T1000 (cell line): ENCODE results near the gene FKBP10.
"Not testable (repeated sequence)": the region's sequence is repeated elsewhere in the genome, so short reads cannot be mapped to it uniquely, and the experiment has no call there.

Experiments
- DNase-seq: peaks from one replicate; lab custom pipeline; 2025; ENCODE audit warnings: mixed read lengths; lab: John Stamatoyannopoulos, UW

Gene FKBP10

DNA sequence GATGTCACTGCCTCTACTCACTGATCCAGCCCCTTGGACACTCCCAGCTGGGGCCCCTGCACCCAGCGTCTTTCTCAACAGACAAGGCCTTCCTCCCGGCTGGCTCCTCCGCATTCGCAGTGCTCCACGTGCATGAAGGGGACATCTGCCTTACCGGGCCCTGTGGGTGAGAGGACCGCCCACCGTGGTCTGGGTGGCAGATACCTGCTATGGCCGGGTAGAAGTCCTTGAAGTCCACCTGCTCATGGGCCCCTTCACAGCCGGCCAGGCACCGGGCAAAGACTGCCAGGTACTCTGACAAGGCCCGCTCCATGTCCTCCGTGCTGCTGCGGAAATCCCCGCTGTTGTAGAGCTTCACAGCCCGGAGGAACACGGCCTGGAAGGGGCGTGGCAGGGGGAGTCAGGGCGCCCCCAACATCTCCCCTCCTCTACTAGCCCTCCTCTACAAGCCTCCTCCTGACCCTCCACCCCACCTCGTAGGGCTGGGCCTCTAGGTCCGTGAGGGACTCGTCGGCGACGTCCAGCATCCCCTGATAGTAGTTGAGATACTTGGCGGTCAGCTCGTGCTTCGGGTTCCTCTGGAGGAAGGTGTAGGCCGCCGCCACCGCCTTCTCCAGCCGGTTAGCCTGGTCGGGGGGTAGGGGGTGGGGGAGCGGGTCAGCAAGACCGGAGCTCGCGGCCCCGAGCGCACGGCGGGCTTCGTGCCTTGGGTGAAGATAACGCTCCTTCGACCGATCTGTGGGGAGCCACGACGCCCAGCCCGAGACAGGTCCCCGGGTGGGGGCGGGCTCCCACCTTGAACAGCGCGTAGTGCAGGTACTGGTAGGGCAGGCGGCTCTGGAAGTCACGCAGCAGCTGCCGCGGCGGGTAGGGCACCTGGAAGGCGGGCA is 1.9 kb upstream of the FKBP10 start:
- DNase-seq, result no peak

DNA sequence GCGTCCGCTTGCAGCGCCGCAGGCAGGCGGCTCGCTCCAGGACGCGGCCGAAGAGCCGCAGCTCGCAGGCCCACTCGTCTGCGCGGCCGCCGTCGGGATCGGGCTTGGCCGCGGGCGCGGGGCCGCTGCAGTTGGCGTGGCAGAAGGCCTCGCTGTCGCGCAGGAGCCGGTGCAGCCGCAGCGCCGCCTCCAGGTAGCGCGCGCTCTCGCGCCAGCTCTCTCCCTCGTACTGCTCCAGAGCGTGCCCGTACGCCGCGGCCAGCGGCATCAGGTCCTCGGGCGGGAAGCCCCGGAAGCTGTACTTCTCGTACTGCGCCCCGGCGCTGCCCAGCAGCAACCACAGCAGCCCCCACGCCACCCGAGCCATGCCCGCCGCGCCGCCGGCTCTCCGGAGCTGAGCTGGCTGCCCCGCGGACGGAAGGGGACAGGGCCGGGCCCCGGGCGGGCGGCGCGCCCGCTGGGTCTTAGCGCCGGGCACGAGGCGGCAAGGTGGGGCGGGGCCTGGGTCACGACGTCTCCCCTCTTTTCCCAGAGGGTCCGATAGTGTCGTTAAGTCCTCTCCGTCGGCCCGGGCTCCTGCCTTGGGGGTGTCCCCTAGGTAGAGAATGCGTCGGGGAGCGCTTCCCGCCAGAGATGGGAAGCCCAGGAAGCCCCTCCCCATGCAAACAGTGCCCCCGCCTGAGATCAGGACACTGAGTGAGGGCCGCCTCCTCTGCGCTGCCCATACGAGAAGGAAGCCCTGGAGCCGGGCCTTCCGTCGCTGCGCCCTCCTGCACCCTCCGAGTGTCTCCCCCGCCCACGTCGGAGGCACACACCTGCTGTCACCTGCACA is 1.0 kb upstream of the FKBP10 start, which contains the start of gene P3H4:
TSS of gene P3H4 (minus strand) at position 401 of the 832 bp plus-strand sequence. CDS start at position 367, 34 bp downstream.
- DNase-seq, result peak; percentile 86

DNA sequence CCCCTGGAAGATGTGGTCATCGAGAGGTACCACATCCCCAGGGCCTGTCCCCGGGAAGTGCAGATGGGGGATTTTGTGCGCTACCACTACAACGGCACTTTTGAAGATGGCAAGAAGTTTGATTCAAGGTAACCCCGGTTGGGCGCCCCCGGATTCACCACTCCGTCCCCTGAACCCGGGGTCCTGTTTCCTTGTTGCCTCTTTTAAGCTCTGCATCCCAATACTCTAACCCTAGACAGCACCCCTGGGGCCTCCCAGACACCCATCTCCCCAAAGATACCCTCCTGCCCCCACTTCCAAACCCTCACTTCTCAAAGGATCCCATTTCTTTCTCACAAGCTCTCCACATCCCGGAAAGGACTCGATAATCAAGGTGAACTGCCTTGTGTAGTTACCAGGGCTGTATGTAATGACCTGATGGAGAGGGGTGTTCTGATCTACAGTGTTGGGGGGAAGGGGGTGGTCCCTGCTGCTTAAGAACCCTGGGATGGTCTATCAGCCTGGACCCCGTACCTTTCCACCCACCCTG is 412 bp downstream of the FKBP10 start:
- DNase-seq, result no peak

- DNase-seq, result no peak
Measured at GRCh38 chr17:41813699-41814124, 908 bp downstream of the FKBP10 start.

GRCh38 chr17:41814195-41814594 is 1.4 kb downstream of the FKBP10 start:
- DNase-seq, result no peak

DNA sequence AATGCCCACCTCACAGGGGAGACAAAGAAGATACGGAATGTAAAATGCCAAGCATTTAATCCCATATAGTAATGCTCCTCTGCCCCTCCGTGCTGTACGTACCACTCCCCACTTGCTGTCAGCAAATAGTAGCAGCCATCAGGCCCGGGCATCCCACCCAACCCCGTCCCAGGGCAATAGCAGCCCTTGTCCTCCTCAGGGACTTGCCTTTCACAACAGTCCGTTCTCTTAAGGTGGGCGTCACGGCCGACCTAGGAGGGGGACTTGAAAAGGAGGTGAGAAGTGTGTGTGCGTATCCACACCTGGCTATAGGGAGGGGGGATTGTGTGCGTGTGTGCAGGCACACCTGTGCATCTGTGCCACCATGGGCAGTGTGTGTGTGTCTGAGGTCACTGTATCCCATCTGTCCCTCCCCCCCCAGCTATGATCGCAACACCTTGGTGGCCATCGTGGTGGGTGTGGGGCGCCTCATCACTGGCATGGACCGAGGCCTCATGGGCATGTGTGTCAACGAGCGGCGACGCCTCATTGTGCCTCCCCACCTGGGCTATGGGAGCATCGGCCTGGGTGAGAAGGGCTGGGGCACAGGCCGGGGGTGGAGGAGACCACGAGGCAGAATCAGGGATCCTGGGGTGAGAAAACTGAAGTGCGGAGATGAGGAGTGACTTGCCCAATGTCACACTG is 4.0 kb downstream of the FKBP10 start:
- DNase-seq, result no peak

GRCh38 chr17:41818024-41818423 is 5.2 kb downstream of the FKBP10 start:
- DNase-seq, result no peak

- DNase-seq, result no peak
Measured at GRCh38 chr17:41821776-41822175, 9.0 kb downstream of the FKBP10 start.

DNA sequence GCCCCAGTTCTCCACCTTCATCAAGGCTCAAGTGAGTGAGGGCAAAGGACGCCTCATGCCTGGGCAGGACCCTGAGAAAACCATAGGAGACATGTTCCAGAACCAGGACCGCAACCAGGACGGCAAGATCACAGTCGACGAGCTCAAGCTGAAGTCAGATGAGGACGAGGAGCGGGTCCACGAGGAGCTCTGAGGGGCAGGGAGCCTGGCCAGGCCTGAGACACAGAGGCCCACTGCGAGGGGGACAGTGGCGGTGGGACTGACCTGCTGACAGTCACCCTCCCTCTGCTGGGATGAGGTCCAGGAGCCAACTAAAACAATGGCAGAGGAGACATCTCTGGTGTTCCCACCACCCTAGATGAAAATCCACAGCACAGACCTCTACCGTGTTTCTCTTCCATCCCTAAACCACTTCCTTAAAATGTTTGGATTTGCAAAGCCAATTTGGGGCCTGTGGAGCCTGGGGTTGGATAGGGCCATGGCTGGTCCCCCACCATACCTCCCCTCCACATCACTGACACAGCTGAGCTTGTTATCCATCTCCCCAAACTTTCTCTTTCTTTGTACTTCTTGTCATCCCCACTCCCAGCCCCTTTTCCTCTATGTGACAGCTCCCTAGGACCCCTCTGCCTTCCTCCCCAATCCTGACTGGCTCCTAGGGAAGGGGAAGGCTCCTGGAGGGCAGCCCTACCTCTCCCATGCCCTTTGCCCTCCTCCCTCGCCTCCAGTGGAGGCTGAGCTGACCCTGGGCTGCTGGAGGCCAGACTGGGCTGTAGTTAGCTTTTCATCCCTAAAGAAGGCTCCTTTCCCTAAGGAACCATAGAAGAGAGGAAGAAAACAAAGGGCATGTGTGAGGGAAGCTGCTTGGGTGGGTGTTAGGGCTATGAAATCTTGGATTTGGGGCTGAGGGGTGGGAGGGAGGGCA is 9.7 kb downstream of the FKBP10 start:
- DNase-seq, result no peak

- no peak for DNase-seq
Measured at GRCh38 chr17:41823141-41823524, 10.3 kb downstream of the FKBP10 start.

DNA sequence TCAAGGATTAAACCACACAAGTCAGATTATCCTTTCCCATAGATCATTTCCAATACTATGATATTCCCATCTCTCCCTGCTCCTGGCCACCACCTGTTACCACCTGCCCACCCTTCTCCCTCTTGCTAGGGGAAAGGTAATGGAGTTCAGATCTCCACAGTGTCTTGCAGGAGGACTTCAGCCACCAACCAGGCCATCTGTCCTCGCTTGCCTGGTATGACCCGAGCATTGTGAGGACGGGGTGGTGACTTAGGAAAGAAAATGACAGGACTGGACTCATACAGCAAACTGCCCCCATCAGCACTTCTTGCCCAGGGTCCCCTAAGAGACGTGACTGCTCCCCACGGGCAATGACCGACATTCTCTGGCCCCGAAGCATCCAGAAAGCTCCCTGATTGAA is 10.8 kb downstream of the FKBP10 start:
- no peak for DNase-seq

DNA sequence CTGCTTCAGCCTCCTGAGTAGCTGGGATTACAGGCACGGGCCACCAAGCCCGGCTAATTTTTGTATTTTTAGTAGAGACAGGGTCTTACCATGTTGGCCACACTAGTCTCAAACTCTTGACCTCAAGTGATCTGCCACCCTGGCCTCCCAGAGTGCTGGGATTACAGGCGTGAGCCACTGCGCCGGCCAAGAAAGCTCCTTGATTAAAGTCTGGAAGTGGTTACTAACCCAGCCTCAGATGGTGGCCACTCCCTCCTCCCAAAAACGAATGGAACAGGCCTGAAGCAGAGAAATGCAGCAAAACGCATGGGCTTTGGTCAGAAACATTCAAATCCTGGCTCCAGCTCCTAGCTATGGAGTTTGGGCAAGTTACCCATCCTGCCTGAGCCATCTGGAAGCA is 11.3 kb downstream of the FKBP10 start:
- DNase-seq, result no peak

DNA sequence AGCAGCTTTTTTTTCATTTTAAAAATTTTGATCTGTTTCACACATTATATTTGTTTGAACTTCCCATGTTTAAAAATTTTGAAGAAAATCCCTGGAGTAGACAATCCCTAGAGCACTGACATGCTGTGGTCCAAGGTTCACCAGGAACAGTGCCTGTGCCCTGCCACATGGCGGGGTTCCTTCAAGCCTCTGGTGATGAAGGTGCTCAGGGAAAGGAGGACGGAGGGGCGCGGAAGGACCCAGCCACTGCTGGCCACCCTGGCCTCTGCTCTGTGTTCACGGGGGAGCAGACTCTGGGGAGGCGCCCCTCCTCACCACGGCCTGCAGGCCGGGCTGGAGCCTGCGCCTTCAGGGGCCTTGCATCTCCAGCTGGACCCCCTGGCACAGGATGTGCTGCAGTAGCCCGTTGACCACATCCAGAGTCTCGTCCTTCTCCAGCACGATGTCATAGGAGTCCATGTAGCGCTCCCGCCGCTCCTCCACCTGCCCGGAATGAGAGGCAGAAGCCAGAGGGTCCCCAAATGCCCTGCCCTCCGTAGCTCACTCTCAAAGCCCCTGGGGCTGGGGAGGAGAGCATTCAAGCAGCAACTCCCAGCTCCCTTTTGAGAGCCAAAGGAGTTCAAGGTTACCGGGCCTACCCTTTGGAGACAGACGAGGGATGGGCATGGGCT is 12.5 kb downstream of the FKBP10 start:
- DNase-seq, result no peak

- not testable (repeated sequence) for DNase-seq
Measured at GRCh38 chr17:41829961-41830360, 17.2 kb downstream of the FKBP10 start.

DNA sequence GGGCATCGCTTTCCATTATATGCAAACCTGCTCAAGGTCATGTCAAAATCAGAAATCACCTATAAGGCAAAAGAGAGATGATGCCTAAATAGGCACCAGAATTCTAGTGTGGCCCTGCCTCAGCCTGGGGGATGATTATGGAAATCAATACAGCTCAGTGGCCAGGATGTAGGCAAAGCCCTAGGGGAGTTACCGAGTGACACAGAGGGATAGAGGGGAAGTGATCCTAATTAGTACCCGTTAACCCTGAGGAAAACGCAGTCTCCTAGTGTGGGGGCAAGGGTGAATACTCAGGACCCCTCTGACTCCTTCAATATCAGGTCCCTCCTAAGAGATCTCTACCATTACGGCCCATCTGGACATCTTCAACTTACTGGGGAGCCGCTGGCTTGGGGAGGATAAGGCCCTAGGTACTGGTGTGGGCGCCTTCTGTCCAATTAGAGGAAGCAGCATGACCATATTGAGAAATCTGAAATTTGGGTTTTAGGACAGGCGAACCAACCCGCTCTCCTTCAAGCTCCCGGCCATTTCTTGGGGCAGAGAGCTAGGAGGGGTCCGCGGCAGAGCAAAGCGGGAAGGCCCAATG is 22.5 kb downstream of the FKBP10 start:
- DNase-seq, result no peak

GRCh38 chr17:41835800-41836549 is 23.2 kb downstream of the FKBP10 start, which contains the start of gene NT5C3B:
NT5C3B (minus strand) TSS chr17:41836232; CDS start chr17:41836193, 39 bp downstream.
- peak; percentile 42 for DNase-seq

DNA sequence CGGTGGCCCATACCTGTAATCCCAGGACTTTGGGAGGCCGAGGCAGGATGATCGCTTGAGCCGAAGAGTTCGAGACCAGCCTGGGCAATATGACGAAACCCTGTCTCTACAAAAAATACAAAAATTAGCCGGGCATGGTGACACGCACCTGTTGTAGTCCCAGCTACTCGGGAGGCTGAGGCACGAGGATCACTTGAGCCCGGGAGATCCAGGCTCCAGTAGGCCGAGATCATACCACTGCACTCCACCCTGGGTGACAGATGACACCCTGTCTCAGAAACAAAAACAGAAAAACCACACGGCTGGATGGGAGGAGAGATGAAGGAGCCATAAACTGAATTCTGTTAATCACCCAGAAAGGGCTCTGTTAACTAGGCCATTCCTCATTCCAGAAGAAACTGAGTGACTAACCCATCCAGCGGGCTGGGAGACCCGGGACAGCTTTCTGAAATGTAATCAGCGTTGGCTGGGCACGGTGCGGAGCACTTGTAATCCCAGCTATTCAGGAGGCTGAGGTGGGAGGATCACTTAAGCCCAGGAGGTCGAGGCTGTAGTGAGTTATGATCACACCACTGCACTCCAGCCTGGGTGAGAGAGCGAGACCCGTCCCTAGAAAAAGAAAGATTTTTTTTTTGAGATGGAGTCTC is 23.9 kb downstream of the FKBP10 start:
- no peak for DNase-seq

DNA sequence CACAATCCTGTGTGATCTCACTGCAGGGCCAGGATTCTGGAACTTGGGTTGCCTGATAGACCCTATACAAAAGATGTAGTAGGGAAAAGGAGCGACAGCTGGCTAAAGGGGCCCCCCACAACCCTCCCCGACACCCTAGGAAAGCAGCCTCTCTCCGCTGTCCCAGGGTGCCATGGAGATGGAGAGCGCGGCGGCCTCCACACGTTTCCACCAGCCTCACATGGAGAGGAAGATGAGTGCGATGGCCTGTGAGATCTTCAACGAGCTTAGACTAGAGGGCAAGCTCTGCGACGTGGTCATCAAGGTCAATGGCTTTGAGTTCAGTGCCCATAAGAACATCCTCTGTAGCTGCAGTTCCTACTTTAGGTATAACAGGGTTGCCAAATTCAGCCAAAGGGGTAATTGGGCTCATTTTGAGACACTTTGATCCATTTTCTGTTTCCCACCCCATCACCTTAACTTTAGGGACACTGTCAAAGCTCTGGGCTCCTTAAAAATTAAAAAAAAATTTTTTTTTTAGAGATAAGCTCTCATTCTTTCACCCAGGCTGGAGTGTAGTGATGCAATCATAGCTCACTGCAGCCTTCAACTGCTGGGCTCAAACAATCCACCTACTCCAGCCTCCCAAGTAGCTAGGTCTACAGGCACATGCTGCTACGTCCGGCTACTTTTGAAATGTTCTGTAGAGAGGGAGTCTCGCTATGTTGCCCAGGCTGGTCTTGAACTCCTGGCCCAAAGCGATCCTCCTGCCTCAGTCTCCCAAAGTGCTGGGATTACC is 25.1 kb downstream of the FKBP10 start, which contains the start of gene KLHL10:
TSS of gene KLHL10 (plus strand) at position 65 of the 778 bp plus-strand sequence. CDS start at position 173, 108 bp downstream.
- no peak for DNase-seq
